Lung (tissue), 12 donors: ENCODE results near the gene SETBP1. TPM values are rescaled to one million over a fixed set of nuclear protein-coding genes. Genes with fewer than 3 reads are reported as not detected.

Experiments
- ATAC-seq: fragments of 200-7000 bp; cut with Tn5 transposase; one replicate; pipeline ENCODE4 v1.9.1; 2020; ENCODE audit warnings: moderate number of reproducible peaks; ENCODE audit not compliant: insufficient read depth, low FRiP score
- DNase-seq, 3 donors: peaks; one replicate each; pipeline ENCODE4 v3.0.0-alpha.2; 2013 to 2017
- H3K27ac ChIP-seq, 2 donors: one replicate each; pipeline ENCODE4 v1.5.1; 2013; ENCODE audit warnings: mild to moderate bottlenecking in 2 of 2, moderate library complexity in 2 of 2, control low read depth in 1 of 2, inconsistent platforms in 1 of 2, low read depth in 1 of 2, low read length in 1 of 2
- H3K27me3 ChIP-seq, 3 donors: one replicate each; pipeline ENCODE4 v1.5.1; 2013; ENCODE audit warnings: low read length in 2 of 3; ENCODE audit not compliant: control insufficient read depth in 3 of 3, insufficient read depth in 3 of 3
- H3K36me3 ChIP-seq, 4 donors: one replicate each; pipeline ENCODE4 v1.5.1; 2013; ENCODE audit warnings: low read length in 4 of 4, mild to moderate bottlenecking in 1 of 4, moderate library complexity in 1 of 4; ENCODE audit not compliant: control insufficient read depth in 4 of 4, insufficient read depth in 4 of 4
- H3K4me1 ChIP-seq, 5 donors: one replicate each; pipeline ENCODE4 v1.5.1; 2013; ENCODE audit warnings: low read length in 5 of 5, mild to moderate bottlenecking in 2 of 5, moderate library complexity in 1 of 5; ENCODE audit not compliant: control insufficient read depth in 5 of 5, insufficient read depth in 5 of 5
- H3K4me3 ChIP-seq: one replicate; pipeline ENCODE4 v1.5.1; 2013; ENCODE audit warnings: mild to moderate bottlenecking, control low read depth, moderate library complexity
- H3K9ac ChIP-seq, 2 donors: one replicate each; pipeline ENCODE4 v1.5.1; 2013; ENCODE audit warnings: low read length in 2 of 2, control low read depth in 1 of 2; ENCODE audit not compliant: insufficient read depth in 1 of 2
- H3K9me3 ChIP-seq, 4 donors: one replicate each; pipeline ENCODE4 v1.5.1; 2013; ENCODE audit warnings: low read length in 3 of 4, mild to moderate bottlenecking in 1 of 4, moderate library complexity in 1 of 4; ENCODE audit not compliant: control insufficient read depth in 4 of 4, insufficient read depth in 3 of 4
- CTCF ChIP-seq: IDR thresholded peaks from 2 replicates; pipeline ENCODE4 v1.5.1; 2012; ENCODE audit warnings: mild to moderate bottlenecking; ENCODE audit errors: control extremely low read depth, extremely low read depth
- WGBS, 2 donors: extraction: QIAGEN DNeasy Blood & Tissue Kit; methylation state at CpG; one replicate each; pipeline ENCODE4 v1.1.7; 2013; 5-methylcytosine and 5-hydroxymethylcytosine counted together
- polyA plus RNA-seq, 2 donors: library from polyadenylated mRNA; stranded (reverse); fragments of 200-250 nt; gene quantifications; one replicate each; pipeline ENCODE4 v1.2.1, GENCODE V29; 2013
- total RNA-seq, 2 donors: library from RNA; depleted of rRNA in 1 of 2; stranded (reverse); fragments of >200 nt in 1 of 2; gene quantifications; one replicate each; pipeline ENCODE4 v1.2.1, GENCODE V29; 2014 to 2021
- donor health status: control.
- donor health status: control.
- donor health status: Bipolar disorder and iron deficiency.
- donor health status: healthy.
- donor health status: DM: yes; HTN: yes; CAD: no.

SETBP1 gene
- total and polyA plus RNA-seq, 4 donors, result 1.6 to 43.8 (median 16.6) TPM

- Histone ChIP-seq H3K27ac (no peak overlapping the region), H3K36me3 (no peaks in the 10 kb centered on the region), H3K4me1 (peaks cover 5 to 35% (median 10%) of the 10 kb centered on the region in 5 donors), H3K4me3 (no peak overlapping the region), H3K27me3 (no peaks in the 10 kb centered on the region), H3K9ac (no peak overlapping the region), H3K9me3 (no peaks in the 10 kb centered on the region)
- ATAC-seq, result no peak
- no peak for DNase-seq
- 77 to 84% methylated on average over 9 of the region's 9 CpGs for WGBS, 2 donors
- no peak for TF ChIP-seq CTCF
Observed at GRCh38 chr18:44696892-44697291, 16.2 kb downstream of the SETBP1 start.

GRCh38 chr18:44697315-44697714, 16.6 kb downstream of the SETBP1 start:
- no peak for DNase-seq
- Histone ChIP-seq H3K9ac (no peak overlapping the region), H3K4me1 (peaks cover 5 to 35% (median 10%) of the 10 kb centered on the region in 5 donors), H3K9me3 (no peaks in the 10 kb centered on the region), H3K27ac (no peak overlapping the region), H3K4me3 (no peak overlapping the region), H3K27me3 (no peaks in the 10 kb centered on the region), H3K36me3 (peaks cover 0 to 3% (median 0%) of the 10 kb centered on the region in 4 donors)
- 81 to 82% methylated on average over 2 of the region's 2 CpGs for WGBS, 2 donors
- no peak for TF ChIP-seq CTCF
- no peak for ATAC-seq

- H3K4me1 ChIP-seq, result peaks cover 5 to 35% (median 10%) of the 10 kb centered on the region in 5 donors
Observed at GRCh38 chr18:44698518-44698917, 17.8 kb downstream of the SETBP1 start.

More at GRCh38 chr18:44698518-44698917, 17.8 kb downstream of the SETBP1 start:
- H3K4me3 ChIP-seq, result no peak overlapping the region
- DNase-seq, result no peak
- no peak for TF ChIP-seq CTCF
- ATAC-seq, result no peak
- H3K27me3 ChIP-seq, result no peaks in the 10 kb centered on the region
- no peak overlapping the region for H3K27ac ChIP-seq
- H3K9ac ChIP-seq, result no peak overlapping the region
- 90% methylated on average over 5 of the region's 5 CpGs for WGBS, 2 donors
- peaks cover 0 to 5% (median 2%) of the 10 kb centered on the region in 4 donors for H3K36me3 ChIP-seq
- no peaks in the 10 kb centered on the region for H3K9me3 ChIP-seq
